IMR-90 (cell line): ENCODE results near the gene CTBP2. TPM values are rescaled to one million over a fixed set of nuclear protein-coding genes. Genes with fewer than 3 reads are reported as not detected.

Experiments
- ATAC-seq: fragments of 200-7000 bp; cut with Tn5 transposase; 2 replicates; pipeline ENCODE4 v1.9.1; 2020; ENCODE audit warnings: low read depth, mild to moderate bottlenecking, moderate library complexity
- BruUV-seq: library from RNA; stranded (reverse); fragments of 400-500 nt; replicated peaks from 2 replicates; lab custom pipeline; 2021; lab: Mats Ljungman, UMichigan
- CTCF ChIA-PET: fragments of 300-600 bp; formaldehyde crosslinking; extraction: SDS; loops from one replicate; lab custom pipeline; 2021; ENCODE audit warnings: antibody characterized with exemption; lab: Yijun Ruan, JAX
- POLR2A ChIA-PET: fragments of 300-600 bp; sonication (Branson Sonifier 250); formaldehyde crosslinking; loops from one replicate; lab custom pipeline; 2022; ENCODE audit warnings: antibody characterized with exemption; ENCODE audit not compliant: unreplicated experiment; lab: Charles Lee
- DNase-seq: peaks from one replicate; pipeline ENCODE4 v3.0.0; 2013
- H2AFZ ChIP-seq: replicated peaks from 2 replicates; pipeline ENCODE3; 2013; ENCODE audit warnings: low read length, mild to moderate bottlenecking; ENCODE audit not compliant: poor library complexity
- H2AK5ac ChIP-seq: 2 replicates; pipeline ENCODE4 v1.6.1; 2013; ENCODE audit warnings: low read depth, low read length, inconsistent platforms
- H2AK9ac ChIP-seq: replicated peaks from 2 replicates; pipeline ENCODE3; 2013; ENCODE audit warnings: mild to moderate bottlenecking, low read depth, low read length, moderate library complexity; ENCODE audit not compliant: poor library complexity
- H2BK120ac ChIP-seq: 2 replicates; pipeline ENCODE4 v1.6.1; 2013; ENCODE audit warnings: low read depth, low read length, inconsistent platforms
- H2BK15ac ChIP-seq: 3 replicates; pipeline ENCODE4 v1.6.1; 2013; ENCODE audit warnings: low read depth, low read length, inconsistent platforms
- H2BK20ac ChIP-seq: 2 replicates; pipeline ENCODE4 v1.6.1; 2013; ENCODE audit warnings: low read depth, mild to moderate bottlenecking, inconsistent platforms, low read length, moderate library complexity
- H2BK5ac ChIP-seq: 2 replicates; pipeline ENCODE4 v1.6.1; 2013; ENCODE audit warnings: mild to moderate bottlenecking, low read depth, low read length, inconsistent platforms; ENCODE audit not compliant: poor library complexity, severe bottlenecking
- H3K14ac ChIP-seq: replicated peaks from 2 replicates; pipeline ENCODE4 v1.6.1; 2013; ENCODE audit warnings: low read depth, low read length, inconsistent platforms
- H3K18ac ChIP-seq: 2 replicates; pipeline ENCODE4 v1.6.1; 2013; ENCODE audit warnings: low read depth, low read length, control low read depth
- H3K23ac ChIP-seq: 2 replicates; pipeline ENCODE4 v1.6.1; 2013; ENCODE audit warnings: low read depth, low read length, inconsistent platforms
- H3K27ac ChIP-seq: 2 replicates; pipeline ENCODE4 v1.5.1; 2013; ENCODE audit warnings: mild to moderate bottlenecking, control low read depth, low read length; ENCODE audit not compliant: insufficient read depth
- H3K27me3 ChIP-seq: 2 replicates; pipeline ENCODE4 v1.6.1; 2013; ENCODE audit warnings: low read length; ENCODE audit not compliant: control insufficient read depth, insufficient read depth
- H3K36me3 ChIP-seq: 2 replicates; pipeline ENCODE4 v1.6.1; 2013; ENCODE audit warnings: low read length, mixed read lengths; ENCODE audit not compliant: control insufficient read depth, insufficient read depth
- H3K4ac ChIP-seq: 2 replicates; pipeline ENCODE4 v1.6.1; 2013; ENCODE audit warnings: low read depth, low read length, inconsistent platforms
- H3K4me1 ChIP-seq: 2 replicates; pipeline ENCODE4 v1.6.1; 2013; ENCODE audit warnings: low read length, mixed read lengths; ENCODE audit not compliant: control insufficient read depth, insufficient read depth
- H3K4me2 ChIP-seq: 2 replicates; pipeline ENCODE4 v1.6.1; 2013; ENCODE audit warnings: low read depth, mild to moderate bottlenecking, control low read depth, low read length, moderate library complexity
- H3K4me3 ChIP-seq: 2 replicates; pipeline ENCODE4 v1.5.1; 2013; ENCODE audit warnings: low read depth, mild to moderate bottlenecking, control low read depth, low read length, moderate library complexity; ENCODE audit not compliant: insufficient read depth
- H3K56ac ChIP-seq: 2 replicates; pipeline ENCODE4 v1.6.1; 2013; ENCODE audit warnings: low read length, inconsistent platforms; ENCODE audit not compliant: insufficient read depth; ENCODE audit errors: extremely low read depth
- H3K79me1 ChIP-seq, 2 experiments: 2 replicates each; pipeline ENCODE4 v1.6.1; 2013; ENCODE audit warnings: low read length in 2 of 2, inconsistent platforms in 1 of 2, low read depth in 1 of 2
- H3K9ac ChIP-seq: 2 replicates; pipeline ENCODE4 v1.6.1; 2013; ENCODE audit warnings: low read depth, low read length, control low read depth
- H3K9me1 ChIP-seq: 2 replicates; pipeline ENCODE4 v1.6.1; 2013; ENCODE audit warnings: low read length, inconsistent platforms; ENCODE audit not compliant: insufficient read depth
- H3K9me3 ChIP-seq: 2 replicates; pipeline ENCODE4 v1.6.1; 2013; ENCODE audit warnings: low read length; ENCODE audit not compliant: control insufficient read depth, insufficient read depth
- H4K20me1 ChIP-seq: 2 replicates; pipeline ENCODE4 v1.6.1; 2013; ENCODE audit warnings: low read length, inconsistent platforms; ENCODE audit not compliant: insufficient read depth
- H4K5ac ChIP-seq: 2 replicates; pipeline ENCODE4 v1.6.1; 2013; ENCODE audit warnings: mild to moderate bottlenecking, low read depth, low read length, control low read depth
- H4K8ac ChIP-seq, 2 experiments: 2 replicates each; pipeline ENCODE4 v1.6.1; 2013; ENCODE audit warnings: low read depth in 2 of 2, low read length in 2 of 2, control low read depth in 1 of 2, inconsistent platforms in 1 of 2
- H4K91ac ChIP-seq: 2 replicates; pipeline ENCODE4 v1.6.1; 2013; ENCODE audit warnings: low read depth, low read length, inconsistent platforms; ENCODE audit not compliant: insufficient read depth
- BHLHE40 ChIP-seq: fragments of 150-350 bp; IDR thresholded peaks from 2 replicates; pipeline ENCODE4 v1.6.1; 2016; ENCODE audit warnings: mild to moderate bottlenecking, low read depth, low read length
- CEBPB ChIP-seq: IDR thresholded peaks from 2 replicates; pipeline ENCODE4 v1.6.1; 2012; ENCODE audit warnings: low read depth, low read length, improper control_type of control experiment
- CHD1 ChIP-seq: IDR thresholded peaks from 2 replicates; pipeline ENCODE4 v1.6.1; 2012; ENCODE audit warnings: low read depth, low read length, improper control_type of control experiment
- FOS ChIP-seq: fragments of 150-350 bp; IDR thresholded peaks from 2 replicates; pipeline ENCODE4 v1.6.1; 2016; ENCODE audit warnings: low read depth, low read length
- MAFK ChIP-seq: IDR thresholded peaks from 2 replicates; pipeline ENCODE4 v1.6.1; 2012; ENCODE audit warnings: low read depth, low read length, improper control_type of control experiment
- MAZ ChIP-seq: IDR thresholded peaks from 2 replicates; pipeline ENCODE4 v1.6.1; 2012; ENCODE audit warnings: low read depth, mild to moderate bottlenecking, low read length, improper control_type of control experiment, moderate library complexity, borderline replicate concordance
- MXI1 ChIP-seq: IDR thresholded peaks from 2 replicates; pipeline ENCODE4 v1.6.1; 2012; ENCODE audit warnings: low read depth, mild to moderate bottlenecking, low read length, moderate library complexity, borderline replicate concordance
- NFE2L2 ChIP-seq: fragments of 150-350 bp; IDR thresholded peaks from 2 replicates; pipeline ENCODE4 v1.6.1; 2016; ENCODE audit warnings: low read depth, mild to moderate bottlenecking, low read length
- POLR2A ChIP-seq: IDR thresholded peaks from 2 replicates; pipeline ENCODE4 v1.6.1; 2012; ENCODE audit warnings: mild to moderate bottlenecking, low read depth, low read length
- RAD21 ChIP-seq: IDR thresholded peaks from 2 replicates; pipeline ENCODE4 v1.6.1; 2012; ENCODE audit warnings: low read length, improper control_type of control experiment
- RCOR1 ChIP-seq: IDR thresholded peaks from 2 replicates; pipeline ENCODE4 v1.6.1; 2012; ENCODE audit warnings: mild to moderate bottlenecking, low read length, improper control_type of control experiment; ENCODE audit not compliant: insufficient replicate concordance
- RFX5 ChIP-seq: IDR thresholded peaks from 2 replicates; pipeline ENCODE4 v1.8.0; 2012; ENCODE audit warnings: low read depth, mild to moderate bottlenecking, low read length, moderate library complexity
- SMC3 ChIP-seq: fragments of 150-350 bp; IDR thresholded peaks from 2 replicates; pipeline ENCODE4 v1.6.1; 2016; ENCODE audit warnings: low read depth, mild to moderate bottlenecking, antibody characterized with exemption, low read length, moderate library complexity
- WGBS, 2 experiments: methylation state at CpG; one replicate each; pipeline versions ENCODE4 v1.1.5 to v1.1.7; 2013; ENCODE audit warnings: missing lambda C conversion rate in 2 of 2; ENCODE audit not compliant: insufficient read length in 1 of 2; ENCODE audit errors: extremely low coverage in 2 of 2; 5-methylcytosine and 5-hydroxymethylcytosine counted together
- dilution Hi-C: fragments of 300-500 bp; cut with HindIII; formaldehyde crosslinking; loops from one replicate; pipeline ENCODE4 v1.14.3; 2018; ENCODE audit warnings: low sequenced_read_pairs; ENCODE audit not compliant: unreplicated experiment
- in situ Hi-C: fragments of 300-500 bp; cut with MboI; formaldehyde crosslinking; loops from 3 replicates; pipeline ENCODE4 v1.14.3; 2019; ENCODE audit warnings: low sequenced_read_pairs, inconsistent platforms, mixed read lengths
- intact Hi-C: fragments of 100-400 bp; cut with micrococcal nuclease; formaldehyde crosslinking; loops from 2 replicates; pipeline ENCODE4 v1.10.0; 2022
- polyA plus RNA-seq, 3 experiments: library from polyadenylated mRNA; depleted of rRNA; stranded (reverse); fragments of >200 nt; gene quantifications; 2 replicates each; pipeline ENCODE4 v1.2.3, GENCODE V29; 2012; ENCODE audit warnings: low replicate concordance in 1 of 3
- total RNA-seq: library from RNA; depleted of rRNA; stranded (reverse); fragments of >200 nt; gene quantifications from 2 replicates; pipeline ENCODE4 v1.2.3, GENCODE V29; 2012
- TF ChIP-seq, protein P1 (sequence below): fragments of 150-350 bp; IDR thresholded peaks from 2 replicates; pipeline ENCODE4 v1.6.1; 2016; ENCODE audit warnings: low read depth, mild to moderate bottlenecking, low read length, moderate library complexity, borderline replicate concordance
- TF ChIP-seq, protein P2 (sequence below): fragments of 150-350 bp; IDR thresholded peaks from 2 replicates; pipeline ENCODE4 v1.6.1; 2017; ENCODE audit warnings: mild to moderate bottlenecking, antibody characterized with exemption, low read length, low read depth
- TF ChIP-seq, protein P3 (sequence below): conservative IDR thresholded peaks from 2 replicates; pipeline ENCODE4 v1.5.1; 2012; ENCODE audit warnings: mild to moderate bottlenecking, low read depth, low read length, improper control_type of control experiment

CTBP2 gene
- total and polyA plus RNA-seq, 2 of the 4 experiments (the other 2 are of a cell fraction) = 81.0 to 86.6 TPM

DNA sequence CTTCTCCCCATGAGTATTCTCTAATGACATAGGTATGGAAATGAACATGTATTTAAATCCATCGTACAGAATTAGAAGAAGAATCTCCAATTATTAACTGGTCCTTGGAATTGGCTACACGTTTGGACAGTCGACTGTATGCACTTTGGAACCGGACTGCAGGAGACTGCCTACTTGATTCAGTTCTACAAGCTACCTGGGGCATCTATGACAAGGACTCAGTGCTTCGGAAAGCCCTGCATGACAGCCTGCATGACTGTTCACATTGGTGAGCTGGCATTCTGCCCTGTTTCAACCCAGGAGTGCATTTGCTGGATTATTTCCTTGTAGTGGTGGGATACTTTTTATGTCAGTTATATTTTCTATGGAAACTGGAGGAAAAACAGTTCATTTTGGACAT, 186.2 kb downstream of the CTBP2 start:
- dilution Hi-C loops (no loop called here), intact Hi-C loops (no loop called here), in situ Hi-C loops (no loop called here)
- Histone ChIP-seq H3K18ac (no peak overlapping the region), H3K4me3 (no peak overlapping the region), H4K5ac (no peak overlapping the region), H4K20me1 (peaks cover 46% of the 10 kb centered on the region), H3K27me3 (no peaks in the 10 kb centered on the region), H2BK20ac (no peak overlapping the region), H3K4ac (no peak overlapping the region), H2BK5ac (no peak overlapping the region), H2AFZ (no peak overlapping the region), H2AK5ac (no peak overlapping the region), H2BK120ac (no peak overlapping the region), H3K79me1 (peaks cover 50 to 77% of the 10 kb centered on the region in 2 experiments), H4K91ac (no peak overlapping the region), H3K27ac (no peak overlapping the region), H4K8ac (no peak overlapping the region), H3K9me1 (peaks cover 13% of the 10 kb centered on the region), H3K36me3 (peaks cover 31% of the 10 kb centered on the region), H3K4me2 (no peak overlapping the region), H3K14ac (no peak overlapping the region), H2BK15ac (no peak overlapping the region), H3K9me3 (no peaks in the 10 kb centered on the region), H2AK9ac (no peak overlapping the region), H3K9ac (no peak overlapping the region), H3K4me1 (peaks cover 10% of the 10 kb centered on the region), H3K23ac (no peak overlapping the region), H3K56ac (no peak overlapping the region)
- 97% methylated on average over 4 of the region's 5 CpGs; no CpG with 5 or more reads in 1 of the 2 experiments for WGBS, 2 experiments
- POLR2A ChIA-PET = no interaction called here
- CTCF ChIA-PET = no interaction called here
- ATAC-seq = no peak
- no TSS peak for BruUV-seq
- DNase-seq = no peak
- TF ChIP-seq, protein P1, sequence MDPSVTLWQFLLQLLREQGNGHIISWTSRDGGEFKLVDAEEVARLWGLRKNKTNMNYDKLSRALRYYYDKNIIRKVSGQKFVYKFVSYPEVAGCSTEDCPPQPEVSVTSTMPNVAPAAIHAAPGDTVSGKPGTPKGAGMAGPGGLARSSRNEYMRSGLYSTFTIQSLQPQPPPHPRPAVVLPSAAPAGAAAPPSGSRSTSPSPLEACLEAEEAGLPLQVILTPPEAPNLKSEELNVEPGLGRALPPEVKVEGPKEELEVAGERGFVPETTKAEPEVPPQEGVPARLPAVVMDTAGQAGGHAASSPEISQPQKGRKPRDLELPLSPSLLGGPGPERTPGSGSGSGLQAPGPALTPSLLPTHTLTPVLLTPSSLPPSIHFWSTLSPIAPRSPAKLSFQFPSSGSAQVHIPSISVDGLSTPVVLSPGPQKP = no peak
- TF ChIP-seq, protein P2, sequence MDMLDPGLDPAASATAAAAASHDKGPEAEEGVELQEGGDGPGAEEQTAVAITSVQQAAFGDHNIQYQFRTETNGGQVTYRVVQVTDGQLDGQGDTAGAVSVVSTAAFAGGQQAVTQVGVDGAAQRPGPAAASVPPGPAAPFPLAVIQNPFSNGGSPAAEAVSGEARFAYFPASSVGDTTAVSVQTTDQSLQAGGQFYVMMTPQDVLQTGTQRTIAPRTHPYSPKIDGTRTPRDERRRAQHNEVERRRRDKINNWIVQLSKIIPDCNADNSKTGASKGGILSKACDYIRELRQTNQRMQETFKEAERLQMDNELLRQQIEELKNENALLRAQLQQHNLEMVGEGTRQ = no peak
- TF ChIP-seq POLR2A = no peak
- TF ChIP-seq, protein P3, sequence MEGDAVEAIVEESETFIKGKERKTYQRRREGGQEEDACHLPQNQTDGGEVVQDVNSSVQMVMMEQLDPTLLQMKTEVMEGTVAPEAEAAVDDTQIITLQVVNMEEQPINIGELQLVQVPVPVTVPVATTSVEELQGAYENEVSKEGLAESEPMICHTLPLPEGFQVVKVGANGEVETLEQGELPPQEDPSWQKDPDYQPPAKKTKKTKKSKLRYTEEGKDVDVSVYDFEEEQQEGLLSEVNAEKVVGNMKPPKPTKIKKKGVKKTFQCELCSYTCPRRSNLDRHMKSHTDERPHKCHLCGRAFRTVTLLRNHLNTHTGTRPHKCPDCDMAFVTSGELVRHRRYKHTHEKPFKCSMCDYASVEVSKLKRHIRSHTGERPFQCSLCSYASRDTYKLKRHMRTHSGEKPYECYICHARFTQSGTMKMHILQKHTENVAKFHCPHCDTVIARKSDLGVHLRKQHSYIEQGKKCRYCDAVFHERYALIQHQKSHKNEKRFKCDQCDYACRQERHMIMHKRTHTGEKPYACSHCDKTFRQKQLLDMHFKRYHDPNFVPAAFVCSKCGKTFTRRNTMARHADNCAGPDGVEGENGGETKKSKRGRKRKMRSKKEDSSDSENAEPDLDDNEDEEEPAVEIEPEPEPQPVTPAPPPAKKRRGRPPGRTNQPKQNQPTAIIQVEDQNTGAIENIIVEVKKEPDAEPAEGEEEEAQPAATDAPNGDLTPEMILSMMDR = no peak
- TF ChIP-seq RAD21 = no peak
- no peak for TF ChIP-seq SMC3
- TF ChIP-seq RCOR1 = no peak
- TF ChIP-seq CHD1 = no peak
- TF ChIP-seq FOS = no peak
- no peak for TF ChIP-seq MAZ
- TF ChIP-seq MXI1 = no peak
- no peak for TF ChIP-seq BHLHE40
- no peak for TF ChIP-seq RFX5
- no peak for TF ChIP-seq NFE2L2
- TF ChIP-seq MAFK = no peak
- TF ChIP-seq CEBPB = no peak
